Activated CD4-positive, alpha-beta T cell treated with anti-CD3 and anti-CD28 coated beads, Interleukin-2, amount 50 U/mL, for 16 hours (primary cell): ENCODE measurements around the gene CWC15.
"Not testable (repeated sequence)": the region's sequence is repeated elsewhere in the genome, so short reads cannot be mapped to it uniquely, and the experiment has no call there.

Source experiments
- DNase-seq: peaks from one replicate; pipeline ENCODE4 v3.0.0-alpha.2; 2020

The CWC15 gene

DNA sequence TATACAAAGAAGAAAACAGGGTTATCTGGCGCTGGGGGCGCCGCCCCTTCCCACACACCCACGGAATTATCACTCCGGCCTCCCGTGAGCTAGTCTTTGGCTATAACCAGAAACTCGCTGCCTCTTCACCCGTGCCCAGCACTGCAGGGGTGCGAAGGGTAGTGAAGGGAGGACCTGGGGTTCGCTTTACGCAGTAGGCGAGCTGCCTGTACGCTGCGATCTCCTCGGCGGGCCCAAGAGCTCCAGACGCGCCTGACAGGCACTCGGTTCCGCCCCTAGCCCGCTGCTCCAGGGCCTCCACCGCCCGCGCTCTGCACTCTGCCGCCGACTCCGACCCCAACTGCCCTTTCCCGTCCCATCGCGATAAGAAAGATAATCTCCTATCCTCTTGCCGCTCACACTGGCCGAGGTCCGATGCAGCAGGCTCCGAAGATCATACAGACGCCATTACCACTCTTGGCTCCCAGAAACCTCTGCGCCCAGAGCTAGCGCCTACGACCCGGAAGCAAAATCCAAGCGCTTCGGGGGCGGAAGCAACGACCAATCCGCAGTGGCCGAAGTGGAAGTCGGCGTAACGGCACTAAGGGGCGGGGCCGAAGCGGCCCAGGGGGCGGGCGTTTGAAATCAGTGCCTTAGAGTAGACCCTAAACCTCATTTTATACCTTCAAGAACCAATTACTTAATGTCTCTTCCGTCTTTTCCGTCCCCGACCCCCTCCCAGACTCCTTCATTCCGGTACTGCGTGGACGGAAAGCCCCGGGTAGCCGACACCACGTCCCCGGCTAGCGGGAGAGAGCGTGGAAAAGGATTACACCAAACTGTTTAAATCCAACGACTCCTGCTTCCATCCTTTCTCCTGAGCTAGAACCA, at the start of gene CWC15, which contains the start of gene KDM4D:
CWC15 (minus strand) TSS at position 458 of the 870 bp plus-strand sequence. CDS start 1,371 bp downstream, outside the sequence.
KDM4D (plus strand) TSS at position 611 of the 870 bp plus-strand sequence. CDS start 23,664 bp downstream, outside the sequence.
- peak; percentile 96 for DNase-seq

DNA sequence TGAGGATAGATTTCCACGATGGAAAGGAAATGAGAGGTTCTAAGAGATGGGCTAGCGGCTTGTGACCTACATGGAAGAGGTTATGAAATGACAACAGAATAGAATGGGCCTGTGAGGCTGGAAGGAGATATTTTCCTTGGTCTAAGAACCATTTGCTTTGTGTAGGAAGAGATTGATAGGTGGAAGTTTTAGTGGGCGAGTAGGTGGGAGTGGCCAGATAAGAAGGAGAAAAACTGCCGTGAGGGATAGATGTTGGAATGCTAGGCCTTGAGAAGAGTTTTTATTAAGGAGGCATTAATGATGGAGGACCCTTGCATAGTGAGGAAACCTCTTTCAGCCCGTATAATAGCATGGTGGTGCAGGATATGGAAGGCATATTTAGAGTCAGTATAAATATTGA, 48.1 kb upstream of the CWC15 start:
- not testable (repeated sequence) for DNase-seq

GRCh38 chr11:95016139-95016538, 42.8 kb upstream of the CWC15 start:
- no peak for DNase-seq

- no peak for DNase-seq
These were observed 40.9 kb upstream of the CWC15 start for GRCh38 chr11:95014184-95014821.

DNA sequence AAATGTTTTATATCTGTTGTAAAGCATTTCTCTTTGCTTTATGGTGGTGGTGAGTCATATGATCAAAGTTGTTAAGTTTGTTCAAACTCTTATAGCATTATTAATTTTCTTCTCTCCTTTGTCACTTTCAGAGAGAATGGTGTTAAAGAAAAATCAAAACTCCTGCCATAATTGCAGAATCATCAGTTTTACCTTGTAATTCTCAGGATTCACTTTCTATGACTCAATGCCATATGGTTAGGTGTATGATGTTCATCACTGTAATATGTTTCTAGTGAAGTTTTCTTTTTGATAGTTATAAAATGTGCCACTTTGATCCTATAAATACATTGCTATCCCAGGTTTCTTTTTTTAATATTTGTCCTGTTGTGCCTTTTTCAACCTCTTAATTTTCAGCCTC, 38.0 kb upstream of the CWC15 start:
- DNase-seq = no peak

- DNase-seq = no peak
These were observed 32.3 kb upstream of the CWC15 start for GRCh38 chr11:95005642-95006041.

- no peak for DNase-seq
These were observed 30.4 kb upstream of the CWC15 start for GRCh38 chr11:95003716-95004115.

GRCh38 chr11:94998285-94998684, 24.9 kb upstream of the CWC15 start:
- no peak for DNase-seq

GRCh38 chr11:94997437-94997836, 24.1 kb upstream of the CWC15 start:
- no peak for DNase-seq

DNA sequence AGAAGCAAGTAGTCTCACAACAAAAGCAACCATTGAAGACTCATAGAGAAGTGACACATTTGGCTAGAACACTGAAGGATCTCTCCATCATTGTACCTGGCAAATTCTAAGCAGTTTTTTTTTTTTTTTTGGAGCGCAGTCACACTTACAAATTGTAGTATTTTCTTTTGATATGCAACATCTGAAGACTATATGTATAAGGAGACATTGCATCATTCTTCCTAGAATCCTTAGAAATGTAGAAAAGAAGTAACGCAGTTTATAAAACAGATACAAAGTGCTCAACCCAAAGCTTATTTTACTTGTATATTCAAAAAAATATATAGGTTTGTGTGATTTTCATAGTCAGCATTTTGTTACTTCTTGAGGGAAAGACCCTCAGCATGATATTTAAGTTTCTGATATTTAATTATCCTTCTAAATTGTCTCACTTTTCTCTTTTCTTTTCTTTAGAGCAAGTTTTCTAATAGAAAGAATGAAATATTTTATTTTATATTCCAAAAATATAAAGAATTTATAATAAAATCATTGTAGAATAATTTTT, 20.1 kb upstream of the CWC15 start:
- DNase-seq = no peak

- DNase-seq = peak; percentile 31
These were observed 15.4 kb upstream of the CWC15 start for GRCh38 chr11:94988748-94989147.

GRCh38 chr11:94987378-94987777, 14.0 kb upstream of the CWC15 start:
- DNase-seq = no peak

DNA sequence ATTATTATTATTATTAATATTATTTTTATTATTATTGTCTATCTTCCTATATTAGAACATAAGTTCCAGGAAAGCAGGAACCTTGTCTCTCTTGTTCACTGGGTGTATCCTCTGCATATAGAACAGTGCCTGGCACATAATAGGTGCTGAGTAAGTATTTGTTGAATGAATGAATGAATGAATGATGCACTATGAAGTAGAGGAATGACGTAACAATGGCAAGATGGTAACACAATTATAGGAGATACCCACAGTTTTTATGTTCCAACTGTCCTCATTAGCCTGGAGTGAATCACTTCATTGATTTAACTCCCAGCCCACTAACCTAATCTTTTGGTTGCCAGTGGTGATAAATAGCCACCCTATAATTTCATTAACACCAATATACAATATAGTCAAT, 2.2 kb upstream of the CWC15 start:
- DNase-seq = no peak

DNA sequence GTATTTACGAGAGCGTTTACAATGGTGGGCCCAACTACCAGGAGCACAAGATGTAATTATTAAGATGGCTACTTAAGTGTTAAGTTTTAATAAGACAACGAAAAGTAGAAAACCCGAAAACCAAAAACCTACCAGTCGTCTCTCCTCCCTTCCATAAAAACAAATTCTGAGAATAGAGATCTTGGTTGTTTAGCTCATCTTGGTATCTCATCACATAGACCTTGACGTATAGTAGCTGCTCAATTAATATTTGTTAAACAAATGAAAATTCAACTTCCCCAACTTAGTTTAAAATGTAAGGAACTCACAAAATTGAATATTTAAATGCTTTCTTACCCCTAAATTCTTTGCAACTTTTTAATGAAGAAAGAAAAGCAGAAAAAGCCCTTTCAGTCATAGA, 822 bp upstream of the CWC15 start:
- DNase-seq = no peak

DNA sequence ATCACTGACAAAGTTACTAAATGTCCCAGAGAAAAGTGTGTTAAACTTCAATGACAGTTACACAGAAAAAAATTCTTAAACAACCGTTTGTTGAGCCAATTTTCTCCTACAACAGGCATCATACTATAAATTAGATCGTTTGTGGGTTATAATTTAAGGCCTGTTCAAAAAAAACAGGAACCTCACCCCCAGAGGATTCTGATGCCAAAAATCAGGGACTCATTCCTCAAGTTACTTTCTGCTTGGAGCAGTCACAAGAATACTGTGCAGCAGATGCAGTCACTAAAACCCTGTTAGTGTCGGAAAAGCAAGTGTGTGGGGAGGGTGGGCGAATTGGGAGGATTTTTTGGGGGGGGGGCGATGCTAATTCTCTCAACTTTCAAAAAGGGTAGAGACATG, 657 bp downstream of the CWC15 start:
- no peak for DNase-seq

GRCh38 chr11:94968334-94968958, 4.9 kb downstream of the CWC15 start:
- DNase-seq = no peak

DNA sequence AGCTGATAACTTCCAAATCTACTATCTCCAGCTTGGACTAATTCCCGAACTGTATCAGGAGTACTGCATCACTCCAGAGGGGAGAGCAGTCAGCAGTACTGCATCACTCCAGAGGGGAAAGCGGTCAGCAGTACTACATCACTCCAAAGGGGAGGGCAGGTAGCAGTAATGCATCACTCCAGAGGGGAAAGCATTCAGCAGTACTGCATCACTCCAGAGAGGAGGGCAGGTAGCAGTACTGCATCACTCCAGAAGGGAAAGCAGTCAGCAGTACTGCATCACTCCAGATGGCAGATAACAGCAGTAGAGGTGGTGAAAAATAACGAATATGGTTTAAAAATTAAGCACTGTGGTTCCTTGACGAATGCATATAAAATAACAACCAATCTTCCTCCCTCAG, 8.4 kb downstream of the CWC15 start:
- DNase-seq = no peak

GRCh38 chr11:94961255-94961654, 12.1 kb downstream of the CWC15 start:
- DNase-seq = no peak

DNA sequence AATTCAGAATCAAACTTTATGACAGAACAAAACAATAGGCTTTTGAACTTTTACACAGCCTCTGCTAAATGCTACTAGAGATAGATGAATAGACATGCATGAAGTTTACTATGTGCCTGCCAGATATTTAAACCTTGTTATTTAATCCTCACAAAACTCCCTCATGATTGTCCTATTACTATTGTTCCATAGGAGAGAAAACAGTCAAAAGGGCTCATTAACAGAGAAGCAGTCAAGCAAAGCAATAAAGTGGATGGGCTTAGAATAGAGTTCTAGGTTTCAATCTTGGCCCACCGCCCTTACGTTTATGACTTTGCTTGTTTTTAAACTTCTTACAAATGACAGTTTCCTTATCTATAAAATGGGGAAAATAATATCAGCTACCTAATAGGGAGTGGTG, 12.9 kb downstream of the CWC15 start:
- no peak for DNase-seq

- no peak for DNase-seq
These were observed 14.2 kb downstream of the CWC15 start for GRCh38 chr11:94959179-94959578.

- DNase-seq = no peak
These were observed 15.1 kb downstream of the CWC15 start for GRCh38 chr11:94958121-94958696.

DNA sequence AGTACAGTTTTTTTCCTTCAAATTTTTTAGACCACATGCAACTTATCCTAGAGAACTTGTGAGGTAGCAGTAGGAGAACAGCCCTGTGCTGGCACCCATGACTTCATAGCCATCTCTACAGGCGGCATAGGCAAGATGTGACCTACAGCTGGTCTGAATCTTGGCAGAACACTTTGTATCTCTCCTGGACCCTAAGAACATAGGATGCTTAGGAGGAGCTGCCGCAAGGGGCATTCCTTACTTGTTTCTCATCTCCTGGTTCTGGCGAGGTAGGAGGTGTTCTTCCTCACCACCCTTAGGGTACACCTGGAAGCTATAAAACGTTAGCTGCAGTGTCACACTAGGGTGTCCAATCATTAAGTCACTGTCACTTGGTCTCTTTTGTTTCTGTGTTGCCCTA, 16.4 kb downstream of the CWC15 start:
- no peak for DNase-seq

DNA sequence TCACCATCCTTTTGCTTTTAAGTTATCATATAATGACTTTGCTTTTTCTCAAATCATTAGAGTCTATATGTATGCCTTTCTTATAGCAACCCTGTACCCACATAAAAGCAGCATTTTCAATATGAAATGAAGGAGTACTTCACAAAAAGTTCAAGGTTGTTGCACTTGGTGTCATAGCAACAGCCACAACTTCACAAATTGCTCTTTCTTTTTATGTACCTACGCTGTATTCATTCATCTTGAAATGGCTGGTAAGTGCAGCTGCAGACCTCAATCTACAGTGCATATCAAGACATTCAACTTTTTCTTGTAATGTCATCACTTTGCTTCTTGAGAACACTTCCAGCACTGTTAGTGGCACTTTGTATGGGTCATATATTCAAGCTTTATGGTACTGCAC, 18.6 kb downstream of the CWC15 start:
- no peak for DNase-seq
